ENCODE measurements around the gene TNIP3. TPM values are rescaled to one million over a fixed set of nuclear protein-coding genes. Genes with fewer than 3 reads are reported as not detected.

Gene TNIP3
- polyA plus RNA-seq, 1 donor from 2014 or later, result not detected

DNA sequence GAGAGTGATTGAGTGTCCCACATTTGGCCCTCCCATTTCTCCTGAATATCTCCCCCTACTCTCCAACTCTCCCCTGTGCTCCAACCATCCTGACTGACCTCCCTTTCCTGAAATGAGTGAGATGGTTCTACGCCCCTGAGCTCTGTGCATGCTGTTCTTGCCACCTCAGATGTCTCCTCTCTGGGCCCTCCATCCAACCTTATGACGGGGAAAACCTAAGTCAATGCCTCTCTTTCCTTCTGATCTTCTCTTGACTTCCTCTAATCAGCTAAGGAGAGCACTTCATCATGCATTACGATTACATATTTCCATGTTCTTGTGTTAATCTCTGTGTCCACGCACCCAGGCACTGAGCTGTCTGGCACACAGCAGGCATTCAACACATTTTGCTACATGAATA lies 1.1 kb upstream of the TNIP3 start:
- no peak overlapping the region for H3K27ac Mint-ChIP-seq
- H3K9me3 Mint-ChIP-seq, result no peaks in the 10 kb centered on the region

DNA sequence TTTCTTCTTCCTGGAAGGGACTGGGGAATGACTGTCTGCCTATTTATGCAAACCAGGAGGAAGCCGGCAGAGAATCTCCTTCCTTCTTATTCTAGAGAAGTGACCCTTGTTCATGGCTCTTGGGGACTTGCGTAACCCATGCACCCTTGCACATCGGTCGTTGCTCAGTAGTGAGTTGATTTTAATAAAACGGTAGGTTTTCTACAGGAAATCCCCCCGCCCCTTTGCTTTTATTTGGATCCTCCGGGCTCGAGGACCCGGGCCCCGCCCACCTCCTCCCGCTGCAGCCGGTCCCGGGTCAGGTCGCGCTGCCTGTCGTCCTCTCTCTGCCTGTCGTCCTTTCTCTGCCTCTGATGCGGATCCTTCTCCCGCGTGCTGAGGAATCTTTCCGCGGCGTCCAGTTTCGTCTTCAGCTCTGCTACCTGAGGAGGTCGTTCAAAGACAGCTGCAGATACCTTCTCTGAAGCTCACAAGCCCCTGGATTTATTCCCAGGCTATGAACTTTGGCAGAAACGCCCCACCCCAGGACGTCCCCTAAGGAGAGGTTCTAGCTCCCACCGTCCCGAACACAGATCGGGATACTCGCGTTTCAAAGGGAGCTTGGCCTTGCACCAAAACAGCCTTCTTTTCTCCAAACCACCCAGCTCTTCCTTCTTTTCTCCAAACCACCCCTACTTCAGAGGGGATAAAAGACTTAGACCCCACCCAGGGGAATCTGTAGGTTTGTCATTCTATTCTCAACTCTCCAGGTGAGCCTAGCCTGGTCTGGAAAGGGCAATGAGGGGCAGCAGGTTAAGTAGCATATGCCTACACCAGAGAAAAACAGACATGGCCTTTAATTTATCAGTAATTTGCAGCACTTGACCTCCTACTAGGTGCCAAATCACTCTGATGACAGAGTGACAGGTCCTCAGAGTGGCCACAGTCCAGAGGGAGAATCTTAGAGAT lies 7.0 kb downstream of the TNIP3 start:
- Mint-ChIP-seq H3K4me1 (peaks cover 0 to 9% (median 8%) of the 10 kb centered on the region in 3 donors), H3K36me3 (no peaks in the 10 kb centered on the region), H3K27me3 (peaks cover 15% of the 10 kb centered on the region), H3K27ac (no peak overlapping the region), H3K9me3 (no peaks in the 10 kb centered on the region), H3K4me3 (peak overlapping the region; percentile 23 to 87 (median 72))

More for the DNA sequence above, 1.1 kb upstream of the TNIP3 start:
- H3K27me3 Mint-ChIP-seq, result no peaks in the 10 kb centered on the region
- H3K4me3 Mint-ChIP-seq, result no peak overlapping the region
- H3K4me1 Mint-ChIP-seq, result peaks cover 0 to 5% (median 0%) of the 10 kb centered on the region in 3 donors
- no peaks in the 10 kb centered on the region for H3K36me3 Mint-ChIP-seq

DNA sequence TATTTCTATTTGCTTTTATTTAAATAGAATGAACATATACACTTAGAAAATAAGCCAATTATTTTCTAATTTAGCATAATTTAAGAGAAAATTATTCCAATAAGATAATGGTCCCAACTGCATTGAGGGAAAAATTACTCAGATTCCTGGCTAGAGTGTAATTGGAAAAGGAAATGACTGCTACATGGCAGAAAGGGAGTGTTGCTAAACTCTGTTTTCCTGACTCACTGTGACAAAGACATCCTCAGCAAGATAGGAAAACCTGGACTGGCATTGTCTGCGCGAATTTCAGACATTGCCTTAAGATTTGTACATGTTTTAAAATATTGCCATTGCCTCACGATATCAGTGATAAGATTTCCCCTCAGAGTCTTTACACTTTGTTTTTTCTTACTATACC lies 8.2 kb downstream of the TNIP3 start:
- H3K4me1 Mint-ChIP-seq, result peaks cover 0 to 9% (median 8%) of the 10 kb centered on the region in 3 donors

DNA sequence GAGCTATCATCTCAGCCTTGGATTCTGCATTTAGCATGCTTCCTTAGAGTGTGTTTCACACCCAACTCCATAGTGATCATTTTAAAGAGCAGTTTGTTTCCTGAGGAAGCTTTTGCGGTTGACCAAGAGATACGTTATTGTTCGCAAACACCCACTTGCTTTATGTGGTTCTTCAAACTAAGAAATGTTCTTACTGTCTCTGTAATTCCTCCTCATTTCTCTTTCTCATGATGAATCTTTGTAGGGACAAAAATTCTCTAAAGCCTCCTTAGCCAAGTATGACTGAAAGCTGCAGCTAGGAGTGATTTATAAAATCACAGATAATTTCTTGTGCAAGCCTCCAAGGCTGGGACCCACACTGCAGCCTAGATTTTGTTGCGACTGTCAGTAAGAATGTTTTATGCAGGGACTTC lies 10.0 kb downstream of the TNIP3 start:
- Mint-ChIP-seq H3K4me3 (peak overlapping the region in 1 of 4 donors; percentile 19), H3K9me3 (no peaks in the 10 kb centered on the region), H3K4me1 (peaks cover 0 to 9% (median 8%) of the 10 kb centered on the region in 3 donors), H3K27me3 (peaks cover 15% of the 10 kb centered on the region), H3K27ac (no peak overlapping the region), H3K36me3 (no peaks in the 10 kb centered on the region)

More for the DNA sequence above, 8.2 kb downstream of the TNIP3 start:
- no peaks in the 10 kb centered on the region for H3K9me3 Mint-ChIP-seq
- peak overlapping the region in 1 of 4 donors; percentile 27 for H3K4me3 Mint-ChIP-seq
- peaks cover 15% of the 10 kb centered on the region for H3K27me3 Mint-ChIP-seq
- H3K36me3 Mint-ChIP-seq, result no peaks in the 10 kb centered on the region
- no peak overlapping the region for H3K27ac Mint-ChIP-seq

DNA sequence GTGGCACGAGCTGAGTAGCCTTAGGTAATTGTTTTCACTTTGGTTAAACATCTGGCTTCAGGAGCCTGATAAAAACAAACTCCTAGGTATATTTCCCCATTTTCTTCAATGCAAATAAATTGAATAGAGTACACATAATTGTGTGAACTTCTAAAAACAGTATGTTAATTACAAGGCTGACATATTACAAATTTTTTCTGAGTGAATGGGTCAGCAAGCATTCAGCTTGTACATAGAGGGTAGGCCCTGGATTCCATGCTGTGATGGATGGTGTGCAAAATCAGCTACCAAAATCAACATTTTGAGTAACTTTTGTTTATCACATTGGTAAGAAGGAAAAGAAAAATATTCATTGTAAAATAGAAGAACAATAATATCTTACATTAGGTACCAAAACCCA lies 12.2 kb downstream of the TNIP3 start:
- Mint-ChIP-seq H3K27me3 (peaks cover 7% of the 10 kb centered on the region), H3K4me1 (peaks cover 0 to 7% (median 5%) of the 10 kb centered on the region in 3 donors), H3K27ac (no peak overlapping the region), H3K4me3 (no peak overlapping the region), H3K36me3 (no peaks in the 10 kb centered on the region), H3K9me3 (no peaks in the 10 kb centered on the region)

DNA sequence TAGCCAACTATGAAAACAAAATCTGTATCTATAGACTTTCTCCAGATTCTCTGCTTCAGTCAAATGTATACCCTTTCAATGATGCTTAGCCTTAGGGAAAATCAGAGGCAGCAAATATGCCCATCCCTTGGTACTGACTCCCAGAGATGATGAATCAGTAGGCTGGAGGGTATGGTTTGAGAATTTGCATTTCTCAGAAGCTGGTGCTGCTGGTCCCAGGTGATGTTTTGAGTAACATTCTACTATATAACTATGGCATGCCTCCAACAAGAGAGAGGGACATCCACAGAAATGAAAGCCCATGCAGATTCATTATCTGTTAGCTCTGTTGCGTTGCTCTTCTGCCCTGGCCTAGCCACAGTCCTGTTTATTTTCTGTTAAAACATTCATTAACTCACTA lies 13.6 kb downstream of the TNIP3 start:
- H3K9me3 Mint-ChIP-seq, result no peaks in the 10 kb centered on the region
- no peaks in the 10 kb centered on the region for H3K27me3 Mint-ChIP-seq
- no peak overlapping the region for H3K4me3 Mint-ChIP-seq
- H3K36me3 Mint-ChIP-seq, result no peaks in the 10 kb centered on the region
- H3K27ac Mint-ChIP-seq, result no peak overlapping the region
- H3K4me1 Mint-ChIP-seq, result peaks cover 0 to 4% (median 3%) of the 10 kb centered on the region in 3 donors

DNA sequence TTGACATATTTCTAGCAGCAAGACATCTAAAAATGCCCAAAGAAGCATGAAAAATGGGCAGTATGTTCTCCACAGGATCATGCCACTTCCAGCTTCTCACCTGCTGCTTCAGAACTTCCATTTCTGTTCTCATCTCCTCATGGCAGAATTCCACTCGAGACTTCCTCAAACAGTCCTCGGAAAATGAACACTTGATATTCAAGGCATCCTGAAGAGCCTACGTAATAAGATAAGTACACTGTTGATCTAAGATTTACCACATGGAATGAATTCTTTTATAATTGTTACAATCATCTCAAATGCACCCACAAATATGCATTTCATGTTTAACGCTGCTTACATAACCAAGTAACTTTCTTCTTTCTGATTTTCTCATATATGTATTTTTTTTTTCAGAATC lies 14.1 kb downstream of the TNIP3 start:
- H3K27ac Mint-ChIP-seq, result no peak overlapping the region
- H3K27me3 Mint-ChIP-seq, result no peaks in the 10 kb centered on the region

DNA sequence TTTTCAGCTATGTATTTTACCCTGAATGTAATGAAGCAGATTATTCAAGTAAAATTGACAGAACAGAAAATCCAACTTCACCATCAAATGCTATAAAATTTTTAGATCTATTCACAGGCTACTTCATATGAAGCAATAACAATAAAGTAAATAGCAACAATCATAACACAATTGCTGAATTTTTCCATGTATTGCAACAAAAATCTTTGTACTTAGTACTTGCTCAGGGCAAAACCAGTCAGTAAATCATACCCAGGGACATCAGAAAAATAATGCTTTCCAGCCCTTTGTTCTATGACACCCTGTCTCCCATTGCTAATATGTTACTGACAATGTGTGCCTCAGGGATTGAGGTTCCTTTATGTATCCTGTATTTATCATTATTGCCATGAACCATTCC lies 15.5 kb downstream of the TNIP3 start:
- H3K27me3 Mint-ChIP-seq, result no peaks in the 10 kb centered on the region
- H3K27ac Mint-ChIP-seq, result no peak overlapping the region
- peaks cover 0 to 1% (median under 1%) of the 10 kb centered on the region in 3 donors for H3K4me1 Mint-ChIP-seq
- no peaks in the 10 kb centered on the region for H3K36me3 Mint-ChIP-seq
- H3K4me3 Mint-ChIP-seq, result no peak overlapping the region
- H3K9me3 Mint-ChIP-seq, result no peaks in the 10 kb centered on the region

More for the DNA sequence above, 14.1 kb downstream of the TNIP3 start:
- no peaks in the 10 kb centered on the region for H3K9me3 Mint-ChIP-seq
- peaks cover 0 to 4% (median 3%) of the 10 kb centered on the region in 3 donors for H3K4me1 Mint-ChIP-seq
- no peaks in the 10 kb centered on the region for H3K36me3 Mint-ChIP-seq
- no peak overlapping the region for H3K4me3 Mint-ChIP-seq

DNA sequence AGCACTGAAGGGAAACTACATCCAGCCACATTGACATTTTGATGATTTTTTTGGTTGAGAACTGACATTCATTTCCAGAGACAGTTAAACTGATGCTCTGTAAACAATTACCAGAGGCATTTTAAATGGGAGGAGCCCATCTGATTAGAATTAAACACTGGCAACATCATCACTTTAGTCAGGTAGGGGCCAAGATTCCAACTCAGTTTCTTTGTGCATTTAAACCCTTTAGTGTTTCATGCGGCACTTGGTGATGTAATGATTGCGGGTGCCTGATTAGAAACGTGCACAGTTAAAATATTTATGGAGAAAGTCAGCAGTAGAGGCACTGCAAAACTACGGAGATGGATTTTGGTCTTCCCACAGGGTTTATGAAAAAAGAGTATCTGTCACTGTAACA lies 16.1 kb downstream of the TNIP3 start:
- Mint-ChIP-seq H3K27me3 (no peaks in the 10 kb centered on the region), H3K27ac (no peak overlapping the region), H3K9me3 (no peaks in the 10 kb centered on the region), H3K4me1 (no peaks in the 10 kb centered on the region), H3K36me3 (no peaks in the 10 kb centered on the region), H3K4me3 (no peak overlapping the region)

DNA sequence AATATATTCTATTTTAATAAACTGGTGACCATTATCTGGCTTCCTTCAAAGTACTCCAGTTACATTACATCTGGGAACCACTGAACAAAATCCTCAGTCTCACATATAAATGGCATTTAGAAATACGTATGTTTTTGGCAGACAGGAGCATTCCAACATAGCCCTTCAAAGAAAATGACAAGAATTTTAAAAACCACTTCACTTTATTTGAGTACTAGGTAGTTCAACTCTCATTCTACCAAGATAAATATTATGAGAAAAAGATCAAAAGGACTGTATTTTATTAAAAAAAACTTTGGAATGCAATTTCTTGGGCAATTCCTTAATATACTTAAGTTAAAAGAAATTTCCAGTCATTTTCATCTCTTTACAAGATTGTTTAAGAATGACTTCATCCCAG lies 17.6 kb downstream of the TNIP3 start:
- Mint-ChIP-seq H3K27me3 (no peaks in the 10 kb centered on the region), H3K27ac (no peak overlapping the region), H3K9me3 (no peaks in the 10 kb centered on the region), H3K36me3 (no peaks in the 10 kb centered on the region), H3K4me3 (no peak overlapping the region), H3K4me1 (no peaks in the 10 kb centered on the region)

DNA sequence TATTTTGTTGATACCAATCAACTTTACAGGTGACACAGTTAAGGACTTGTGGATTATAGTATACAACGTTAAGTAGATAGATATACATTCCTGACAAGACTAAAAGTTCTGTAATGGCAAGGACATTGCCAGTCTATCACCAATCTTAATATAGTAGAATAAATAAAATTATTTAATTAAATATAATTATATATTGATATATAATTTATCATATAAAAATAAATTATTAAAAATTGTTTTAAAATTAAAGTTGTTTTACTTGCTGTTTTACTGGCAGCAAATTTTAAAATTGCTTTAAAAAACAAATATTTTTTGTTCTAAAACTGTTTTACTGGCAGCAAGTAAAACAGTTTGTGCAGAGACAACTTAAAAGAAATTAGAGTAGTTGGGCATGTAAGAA lies 18.7 kb downstream of the TNIP3 start:
- Mint-ChIP-seq H3K9me3 (no peaks in the 10 kb centered on the region), H3K27me3 (no peaks in the 10 kb centered on the region), H3K4me1 (no peaks in the 10 kb centered on the region), H3K36me3 (no peaks in the 10 kb centered on the region), H3K4me3 (no peak overlapping the region), H3K27ac (no peak overlapping the region)

DNA sequence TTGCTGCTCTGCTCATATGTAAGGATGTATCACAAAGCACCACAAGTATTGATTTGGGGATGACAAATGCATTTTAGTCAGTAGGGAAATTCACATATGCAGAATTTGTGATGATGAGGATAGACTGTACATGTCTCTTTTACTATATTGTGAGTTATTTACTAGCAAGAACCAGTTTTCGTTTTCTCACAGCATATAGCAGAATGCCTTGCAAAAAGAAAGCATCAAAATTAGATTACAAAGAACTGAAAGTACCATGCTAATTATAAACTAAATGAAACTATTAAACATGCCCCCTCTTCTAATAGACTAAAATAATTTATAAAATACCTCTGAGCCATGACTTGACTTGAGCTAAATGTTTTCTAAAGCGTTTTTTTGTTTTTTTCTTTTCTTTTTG lies 20.1 kb downstream of the TNIP3 start:
- H3K27ac Mint-ChIP-seq, result no peak overlapping the region
- H3K9me3 Mint-ChIP-seq, result no peaks in the 10 kb centered on the region
- H3K4me1 Mint-ChIP-seq, result peaks cover 0 to 9% (median 4%) of the 10 kb centered on the region in 3 donors
- H3K27me3 Mint-ChIP-seq, result no peaks in the 10 kb centered on the region
- no peaks in the 10 kb centered on the region for H3K36me3 Mint-ChIP-seq
- H3K4me3 Mint-ChIP-seq, result no peak overlapping the region

DNA sequence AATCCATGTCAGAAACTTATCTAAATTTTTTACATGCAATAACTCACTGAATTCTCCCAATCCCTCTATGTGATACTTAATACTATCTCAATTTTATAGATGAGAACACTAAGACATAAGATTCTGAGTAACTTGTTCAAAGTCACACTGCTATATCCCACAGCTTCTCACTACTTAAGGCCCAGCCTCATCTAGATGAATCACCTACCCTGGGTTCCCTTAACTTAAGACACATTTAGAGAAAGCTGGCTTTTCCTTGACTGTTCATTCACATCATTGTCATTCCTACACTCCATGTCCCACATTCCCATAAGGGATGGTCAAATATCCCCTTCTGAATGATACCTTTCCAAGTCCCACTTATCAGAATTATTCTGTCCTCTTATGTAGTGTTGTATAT lies 21.0 kb downstream of the TNIP3 start:
- H3K4me1 Mint-ChIP-seq, result peaks cover 0 to 9% (median 4%) of the 10 kb centered on the region in 3 donors

DNA sequence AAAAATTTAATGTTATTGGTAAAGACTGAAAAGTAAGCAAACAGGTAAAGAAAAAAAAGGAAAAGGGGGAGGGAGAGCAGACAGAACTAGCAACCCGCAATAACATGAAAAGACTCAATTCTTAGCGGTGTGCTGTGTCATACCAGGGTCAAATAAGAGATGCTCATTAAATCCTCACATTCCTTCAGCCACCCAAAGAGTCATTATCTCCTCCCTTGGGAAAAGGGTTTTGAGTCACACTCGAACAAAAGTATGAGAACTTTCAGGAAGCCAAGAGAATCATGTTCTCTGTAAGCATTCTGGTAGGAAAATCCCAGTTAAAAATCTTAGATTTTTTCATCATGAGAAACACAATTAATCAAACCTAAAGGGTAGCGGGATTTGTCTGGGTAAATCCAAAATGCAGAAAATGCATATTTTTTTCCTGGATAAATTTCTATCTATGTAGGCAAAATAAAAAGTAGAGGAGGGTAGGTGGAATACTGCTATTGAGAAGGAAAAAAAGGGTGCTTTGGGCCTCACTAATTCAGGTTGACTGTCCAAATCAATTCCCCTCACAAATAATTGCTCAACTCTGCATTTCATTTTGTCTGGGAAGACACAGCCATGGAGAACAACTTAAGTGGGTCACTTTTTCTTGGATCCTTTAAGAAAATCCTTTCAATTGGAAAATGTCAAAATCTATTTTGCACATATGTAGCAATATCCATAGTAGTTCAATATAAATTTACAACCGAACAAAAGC lies 23.2 kb downstream of the TNIP3 start:
- H3K9me3 Mint-ChIP-seq, result no peaks in the 10 kb centered on the region
- H3K4me3 Mint-ChIP-seq, result no peak overlapping the region
- H3K4me1 Mint-ChIP-seq, result peaks cover 0 to 9% (median 4%) of the 10 kb centered on the region in 3 donors
- H3K27me3 Mint-ChIP-seq, result no peaks in the 10 kb centered on the region
- no peaks in the 10 kb centered on the region for H3K36me3 Mint-ChIP-seq
- no peak overlapping the region for H3K27ac Mint-ChIP-seq

More for the DNA sequence above, 21.0 kb downstream of the TNIP3 start:
- Mint-ChIP-seq H3K27ac (no peak overlapping the region), H3K4me3 (no peak overlapping the region), H3K36me3 (no peaks in the 10 kb centered on the region), H3K27me3 (no peaks in the 10 kb centered on the region), H3K9me3 (no peaks in the 10 kb centered on the region)

DNA sequence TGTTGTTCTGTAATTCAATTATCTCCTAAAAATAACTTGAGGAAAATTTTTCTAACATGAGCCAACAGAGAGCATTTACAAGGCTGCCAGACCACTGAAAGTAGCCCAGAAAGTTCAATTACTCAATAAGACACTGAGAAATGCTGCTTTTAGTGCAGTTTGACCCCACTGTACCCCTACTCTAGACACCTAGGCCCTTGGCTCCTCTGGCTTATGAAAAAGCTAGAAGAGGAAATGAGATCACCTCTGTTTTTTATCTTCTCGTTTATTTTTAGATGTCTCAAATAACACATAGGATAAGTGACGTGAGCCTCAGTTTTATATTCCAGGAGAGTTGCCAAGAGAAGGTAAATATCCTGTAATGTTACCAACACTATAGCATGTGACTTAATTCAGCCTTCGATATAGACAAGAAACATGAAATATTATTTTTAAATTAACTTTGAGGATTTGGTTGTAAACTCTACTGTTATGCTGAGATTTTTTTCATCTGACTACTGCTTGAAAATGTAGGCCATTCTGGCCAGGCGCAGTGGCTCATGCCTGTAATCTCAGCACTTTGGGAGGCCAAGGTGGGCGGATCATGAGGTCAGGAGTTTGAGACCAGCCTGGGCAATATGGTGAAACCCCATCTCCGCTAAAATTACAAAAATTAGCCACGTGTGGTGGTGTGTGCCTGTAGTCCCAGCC lies 24.4 kb downstream of the TNIP3 start:
- peak overlapping the region in 1 of 3 donors; percentile 63 for H3K27ac Mint-ChIP-seq
- H3K9me3 Mint-ChIP-seq, result no peaks in the 10 kb centered on the region
- H3K36me3 Mint-ChIP-seq, result no peaks in the 10 kb centered on the region
- H3K27me3 Mint-ChIP-seq, result no peaks in the 10 kb centered on the region
- H3K4me1 Mint-ChIP-seq, result peaks cover 0 to 9% (median 4%) of the 10 kb centered on the region in 3 donors
- no peak overlapping the region for H3K4me3 Mint-ChIP-seq

Measured in IgD-negative memory B cell (primary cell).